Measurements from ENCODE around the gene SLC15A3.

SLC15A3 gene

DNA sequence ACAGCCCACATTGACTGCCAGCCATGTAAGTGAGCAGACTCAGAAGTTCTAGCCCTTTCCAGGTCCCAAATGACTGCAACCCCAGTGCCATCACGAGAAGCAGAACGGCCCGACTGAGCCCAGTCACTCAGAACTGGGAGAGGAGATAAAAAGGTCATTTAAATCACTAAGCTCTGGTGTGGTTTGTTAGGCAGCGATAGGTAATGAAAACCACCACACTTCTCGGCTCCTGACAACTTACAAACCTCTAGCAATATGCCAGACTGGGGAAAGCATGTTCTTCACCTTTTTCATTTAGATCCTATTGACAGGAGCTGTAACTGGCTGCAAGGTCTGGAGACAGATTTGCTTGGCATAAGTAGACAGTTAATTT lies 6.7 kb downstream of the SLC15A3 start:
- no peak for DNase-seq (ENCODE audit: low read depth)

- DNase-seq (ENCODE audit: low read depth), result no peak
Observed at GRCh38 chr11:60944490-60945294, 7.3 kb downstream of the SLC15A3 start.

DNA sequence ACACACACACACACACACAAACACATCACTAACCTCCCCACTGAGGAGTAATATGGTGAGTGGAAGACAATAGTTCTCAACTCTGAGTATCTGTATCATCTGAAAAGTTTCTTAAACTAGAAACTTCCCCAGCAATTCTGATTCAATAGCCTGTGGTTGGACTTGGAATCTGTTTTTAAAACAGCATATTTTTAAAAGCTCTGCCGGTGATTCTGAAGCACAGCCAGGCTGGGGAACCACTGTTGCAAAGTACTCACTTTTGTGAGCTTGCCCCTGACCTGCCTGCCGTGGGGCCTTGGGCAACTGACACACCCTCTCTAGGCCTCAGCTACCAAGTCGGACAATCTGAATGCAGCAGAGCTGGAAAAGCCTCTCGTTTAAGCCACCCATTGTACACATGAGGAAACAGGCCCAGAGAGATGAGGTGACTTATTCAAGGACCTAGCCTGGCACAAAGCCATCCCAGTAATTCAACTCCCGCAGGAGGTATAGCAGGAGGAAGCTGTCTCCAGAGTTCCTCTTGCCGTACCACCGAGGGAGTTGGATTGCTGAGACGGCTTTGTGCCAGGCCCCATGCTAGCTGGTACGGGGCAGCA lies 8.9 kb downstream of the SLC15A3 start:
- no peak for DNase-seq (ENCODE audit: low read depth)

- DNase-seq (ENCODE audit: low read depth), result no peak
Observed at GRCh38 chr11:60942219-60942618, 9.8 kb downstream of the SLC15A3 start.

GRCh38 chr11:60941371-60942119 lies 10.4 kb downstream of the SLC15A3 start:
- no peak for DNase-seq (ENCODE audit: low read depth)

GRCh38 chr11:60939855-60940254 lies 12.1 kb downstream of the SLC15A3 start:
- DNase-seq (ENCODE audit: low read depth), result no peak

GRCh38 chr11:60939301-60939700 lies 12.7 kb downstream of the SLC15A3 start:
- no peak for DNase-seq (ENCODE audit: low read depth)

DNA sequence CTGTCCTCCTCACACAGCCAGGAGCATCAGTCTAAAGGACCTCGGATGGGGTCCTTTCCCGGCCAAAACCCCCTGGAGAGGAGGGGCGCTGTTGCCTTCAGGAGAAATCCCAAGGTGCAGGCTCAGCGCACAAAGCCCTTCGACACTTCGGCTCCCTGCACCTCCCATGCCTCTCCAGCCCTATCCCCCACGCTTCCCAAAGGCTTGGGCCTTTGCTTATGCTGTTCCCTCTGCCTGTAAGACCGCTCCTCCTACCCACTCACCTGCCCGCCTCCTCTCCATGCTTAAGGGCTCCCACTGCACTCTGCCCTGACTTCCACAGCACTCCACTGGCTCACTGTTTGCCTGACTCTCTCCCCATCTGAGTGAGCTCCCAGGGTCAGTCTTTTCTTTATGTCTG lies 13.5 kb downstream of the SLC15A3 start:
- no peak for DNase-seq (ENCODE audit: low read depth)

DNA sequence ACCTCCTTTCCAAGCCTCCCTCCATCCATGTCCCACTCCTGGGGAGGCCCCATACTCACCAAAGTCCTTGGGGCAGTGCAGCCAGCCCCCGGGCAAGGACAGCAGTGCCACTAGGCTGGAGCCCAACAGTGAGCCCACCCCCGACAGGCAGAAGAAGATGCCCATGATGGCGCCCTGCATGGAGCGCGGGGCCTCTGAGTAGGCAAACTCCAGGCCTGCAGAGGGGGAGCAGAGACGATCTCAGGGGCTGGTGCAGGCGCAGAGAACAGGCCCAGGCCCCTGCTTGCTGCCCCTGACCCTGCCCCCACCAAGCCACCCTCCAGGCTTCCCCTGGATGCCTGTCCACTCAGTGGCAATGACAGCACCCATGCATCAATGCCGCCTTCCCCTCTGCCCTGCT lies 14.2 kb downstream of the SLC15A3 start:
- no peak for DNase-seq (ENCODE audit: low read depth)

GRCh38 chr11:60937144-60937527 lies 14.8 kb downstream of the SLC15A3 start:
- DNase-seq (ENCODE audit: low read depth), result no peak

GRCh38 chr11:60936467-60937143 lies 15.4 kb downstream of the SLC15A3 start:
- DNase-seq (ENCODE audit: low read depth), result no peak

GRCh38 chr11:60935676-60936442 lies 16.1 kb downstream of the SLC15A3 start:
- no peak for DNase-seq (ENCODE audit: low read depth)

DNA sequence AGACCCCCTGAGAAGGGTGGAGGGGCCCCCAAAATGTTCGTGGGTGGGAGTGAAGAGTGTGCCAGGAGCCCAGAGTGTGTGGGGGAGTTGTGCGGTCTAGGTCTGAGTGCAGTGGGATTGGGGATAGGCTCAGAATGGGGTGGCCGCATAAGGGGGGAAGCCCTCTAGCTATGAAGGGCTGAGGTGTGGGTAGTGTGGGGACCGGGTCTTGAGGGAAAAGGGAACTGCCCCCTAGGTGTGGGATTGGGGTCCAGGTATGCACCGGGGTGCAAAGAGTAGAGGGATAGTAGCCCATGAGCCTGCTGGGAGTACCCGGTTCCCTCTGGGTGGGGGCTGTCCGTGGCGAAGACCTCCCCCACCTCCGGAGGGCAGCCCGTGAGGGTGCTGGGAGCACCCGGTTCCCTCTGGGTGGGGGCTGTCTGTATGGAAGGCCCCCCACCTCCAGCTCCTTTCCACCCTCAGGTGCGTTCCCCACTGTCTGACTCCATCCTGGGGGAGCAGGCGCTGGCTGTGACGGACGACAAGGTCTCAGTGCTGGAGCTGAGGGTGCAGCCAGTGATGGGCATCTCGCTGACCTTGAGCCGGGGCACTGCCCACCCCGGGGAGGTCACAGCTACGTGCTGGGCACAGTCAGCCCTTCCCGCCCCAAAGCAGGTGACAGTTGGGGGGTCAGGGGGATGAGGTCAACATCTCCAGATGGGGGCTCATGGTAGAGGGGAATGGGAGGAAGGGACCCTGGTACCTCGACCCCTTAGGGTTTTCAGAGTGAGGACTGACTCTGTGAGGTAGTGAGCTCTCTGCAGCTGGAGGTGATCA lies 17.0 kb downstream of the SLC15A3 start:
- DNase-seq (ENCODE audit: low read depth), result no peak

DNA sequence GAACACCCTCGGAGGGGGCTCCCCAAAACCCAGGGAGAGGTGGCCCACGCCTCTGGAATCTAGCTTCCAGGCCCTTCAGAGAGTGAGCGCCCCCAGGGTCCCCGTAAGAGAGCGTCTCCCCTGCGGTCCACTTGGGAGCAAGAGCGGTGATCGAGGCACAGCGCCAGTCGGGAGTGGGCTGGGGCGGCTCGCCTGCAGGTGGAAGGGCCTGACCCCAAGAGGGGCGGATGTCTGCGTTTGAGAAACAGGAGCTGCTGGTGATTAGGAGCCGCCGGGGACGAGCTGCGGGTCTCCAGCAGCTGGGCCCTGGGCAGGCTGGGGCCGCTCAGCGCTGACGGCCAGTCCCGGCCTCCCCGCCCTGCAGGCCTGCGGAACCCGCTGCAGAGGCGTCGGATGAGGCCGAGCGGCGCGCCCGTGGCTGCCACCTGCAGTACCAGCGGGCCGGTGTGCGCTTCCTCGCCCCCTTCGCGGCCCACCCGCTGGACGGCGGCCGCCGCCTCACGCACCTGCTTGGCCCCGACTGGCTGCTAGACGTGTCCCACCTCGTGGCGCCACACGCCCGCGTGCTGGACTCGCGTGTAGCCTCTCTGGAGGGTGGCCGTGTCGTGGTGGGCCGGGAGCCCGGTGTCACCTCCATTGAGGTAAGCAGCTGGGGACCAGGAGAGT lies 17.7 kb downstream of the SLC15A3 start:
- DNase-seq (ENCODE audit: low read depth), result no peak

DNA sequence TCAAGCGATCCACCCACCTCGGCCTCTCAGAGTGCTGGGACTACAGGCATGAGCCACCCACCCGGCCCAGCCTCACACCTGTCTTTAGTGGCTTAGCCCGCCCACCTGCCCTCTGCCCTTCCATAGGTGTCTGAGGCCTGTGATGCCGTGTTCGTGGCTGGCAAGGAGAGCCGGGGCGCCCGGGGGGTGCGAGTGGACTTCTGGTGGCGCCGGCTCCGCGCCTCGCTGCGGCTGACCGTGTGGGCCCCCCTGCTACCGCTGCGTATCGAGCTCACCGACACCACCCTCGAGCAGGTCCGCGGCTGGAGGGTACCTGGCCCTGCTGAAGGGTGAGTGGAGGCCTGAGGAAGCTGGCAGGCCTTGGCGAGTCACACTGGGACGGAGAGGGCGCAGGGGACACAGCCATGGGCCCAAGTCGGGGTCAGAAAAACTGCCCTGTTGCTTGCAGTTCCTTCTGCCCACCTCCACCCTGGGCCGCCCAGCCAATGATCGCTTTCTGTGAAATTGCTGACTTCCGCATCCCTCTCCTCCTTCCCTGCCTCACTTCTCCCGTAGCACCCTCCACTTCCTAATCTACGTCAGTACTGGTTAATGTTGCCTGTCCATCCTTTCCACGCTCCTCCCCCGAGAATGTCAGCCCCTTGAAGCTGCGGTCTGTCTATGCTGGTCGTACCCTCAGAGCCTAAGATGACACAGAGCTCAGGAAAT lies 18.4 kb downstream of the SLC15A3 start:
- DNase-seq (ENCODE audit: low read depth), result no peak

DNA sequence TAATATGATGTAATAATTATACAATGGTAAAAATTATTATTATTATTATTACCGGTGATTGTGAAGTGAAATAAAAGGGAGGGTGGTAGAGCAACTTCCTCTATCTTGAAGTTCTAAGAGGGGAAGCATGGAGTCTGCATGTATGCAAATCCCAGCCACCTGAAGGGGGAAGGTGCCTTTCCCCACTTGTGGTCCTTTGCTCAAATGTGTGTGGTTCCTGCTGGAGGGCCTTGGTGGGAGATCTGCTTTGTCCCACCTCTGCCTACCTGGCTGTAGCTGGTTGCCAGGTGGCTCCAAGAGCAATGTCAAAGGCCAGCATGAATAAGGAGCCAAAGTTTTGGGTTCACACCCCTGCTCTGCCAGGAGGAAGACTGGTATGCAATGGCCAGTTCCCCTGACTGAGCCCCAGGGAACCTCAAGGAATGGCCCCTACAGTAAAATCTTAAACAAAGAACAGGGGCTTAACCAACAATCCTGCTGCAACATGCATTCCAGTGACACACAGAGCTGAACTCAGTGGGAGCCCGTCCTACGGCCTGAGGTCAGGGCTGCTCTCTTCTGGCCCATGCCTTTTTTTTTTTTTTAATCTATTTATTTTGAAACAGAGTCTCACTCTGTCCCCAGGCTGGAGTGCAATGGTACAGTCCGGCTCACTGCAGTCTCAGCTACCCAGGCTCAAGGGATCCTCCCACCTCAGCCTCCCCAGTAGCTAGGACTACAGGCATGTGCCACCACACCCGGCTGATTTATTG lies 19.2 kb downstream of the SLC15A3 start:
- no peak for DNase-seq (ENCODE audit: low read depth)

DNA sequence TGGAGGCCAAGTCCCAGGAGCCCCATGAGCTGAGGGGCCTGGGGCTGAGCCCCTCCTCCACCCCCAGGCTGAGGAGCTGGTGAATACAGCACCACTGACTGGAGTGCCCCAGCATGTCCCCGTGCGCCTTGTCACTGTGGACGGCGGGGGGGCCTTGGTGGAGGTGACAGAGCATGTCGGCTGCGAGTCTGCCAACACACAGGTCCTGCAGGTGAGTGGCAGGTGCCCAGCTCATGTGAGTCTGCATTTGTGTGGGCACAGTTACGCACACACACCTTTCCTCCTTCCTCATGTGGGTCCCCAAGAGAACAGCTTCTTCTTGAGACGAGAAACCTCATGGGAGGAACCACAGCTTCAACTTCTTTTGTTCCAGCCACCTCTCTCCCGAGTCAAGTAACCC lies 20.1 kb downstream of the SLC15A3 start:
- DNase-seq (ENCODE audit: low read depth), result no peak

- DNase-seq (ENCODE audit: low read depth), result no peak
Observed at GRCh38 chr11:60930394-60930793, 21.6 kb downstream of the SLC15A3 start.

DNA sequence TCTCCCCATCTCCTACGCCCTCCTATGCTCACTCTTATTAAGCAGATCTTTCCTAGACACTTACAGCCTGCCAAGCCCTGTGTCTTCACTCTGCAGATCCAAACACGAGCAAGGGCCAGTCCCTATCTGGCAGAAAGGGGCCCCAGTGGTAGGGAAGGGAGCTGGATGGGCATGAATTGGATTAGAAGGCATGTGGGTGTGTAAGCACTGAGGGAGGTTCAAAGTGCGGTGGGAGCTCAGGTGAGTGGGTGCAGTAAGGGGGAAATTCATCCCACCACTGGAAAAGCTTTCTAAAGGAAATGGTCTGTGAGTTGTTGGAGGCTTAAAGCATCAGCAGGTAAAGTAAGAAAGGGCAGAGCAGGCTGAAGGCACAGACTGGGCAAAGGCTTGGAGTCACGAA lies 22.2 kb downstream of the SLC15A3 start:
- DNase-seq (ENCODE audit: low read depth), result no peak
